ENCODE data around the gene ZNF273.

DNA sequence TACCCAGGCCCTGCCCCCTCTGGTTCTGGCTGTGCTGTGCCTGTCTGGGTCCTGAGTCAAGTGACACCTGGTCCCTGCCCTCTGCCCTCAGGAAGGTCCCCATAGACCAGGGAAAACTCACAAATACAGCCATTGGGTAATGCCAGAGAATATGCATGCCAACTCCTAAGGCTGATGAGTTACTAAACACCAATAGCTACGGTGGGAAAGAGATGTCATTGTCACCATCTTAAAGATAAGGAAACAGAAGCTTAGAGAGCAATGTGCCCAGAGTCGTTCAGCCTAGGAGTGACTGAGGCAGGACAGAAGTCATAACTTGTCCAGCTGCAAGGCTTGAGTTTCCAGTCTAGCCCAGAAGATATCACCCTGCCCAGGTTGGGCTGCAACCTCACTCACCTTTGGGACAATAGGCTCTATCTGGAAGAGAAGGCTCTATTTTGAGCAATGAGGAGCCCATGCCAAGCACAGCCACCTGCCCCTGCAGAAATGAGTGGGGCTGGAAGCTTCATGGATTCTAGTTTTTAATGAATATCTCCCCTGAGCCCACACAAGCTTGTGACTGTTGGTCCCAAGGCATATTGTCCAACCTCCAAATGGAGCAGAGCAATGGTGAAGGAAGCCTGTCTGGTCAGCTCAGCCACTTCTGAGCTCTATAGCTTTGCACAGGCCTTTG is 42.6 kb downstream of the ZNF273 start:
- TF ChIP-seq EZH2phosphoT487 (IDR thresholded peaks at IDR 0.05; ENCODE audit: insufficient read depth, low read depth) (no peak), EZH2 (IDR thresholded peaks at IDR 0.05; ENCODE audit: insufficient read depth, poor library complexity, severe bottlenecking) (no peak)
